GM20431 (cell line): Measurements from ENCODE around the gene SIGLEC11.
"Not testable (repeated sequence)": the region's sequence is repeated elsewhere in the genome, so short reads cannot be mapped to it uniquely, and the experiment has no call there.

Experiments used
- in situ Hi-C: fragments of 300-500 bp; cut with MseI, MboI; formaldehyde crosslinking; loops from one replicate; pipeline ENCODE4 v1.15.0; 2020; ENCODE audit warnings: low sequenced_read_pairs; ENCODE audit not compliant: unreplicated experiment

Gene SIGLEC11

GRCh38 chr19:49983645-49984229 is 22.8 kb upstream of the SIGLEC11 start:
- in situ Hi-C loops: no loop called here

GRCh38 chr19:49981603-49982593 is 20.9 kb upstream of the SIGLEC11 start:
- in situ Hi-C loops: no loop called here

GRCh38 chr19:49978324-49978723 is 17.4 kb upstream of the SIGLEC11 start:
- in situ Hi-C loops: no loop called here

- in situ Hi-C loops: no loop called here
Observed at GRCh38 chr19:49977881-49978280, 16.9 kb upstream of the SIGLEC11 start.

GRCh38 chr19:49977076-49977475 is 16.1 kb upstream of the SIGLEC11 start:
- in situ Hi-C loops: no loop called here

- in situ Hi-C loops: no loop called here
Observed at GRCh38 chr19:49976496-49976895, 15.5 kb upstream of the SIGLEC11 start.

GRCh38 chr19:49975051-49975450 is 14.1 kb upstream of the SIGLEC11 start:
- in situ Hi-C loops: no loop called here

- in situ Hi-C loops: no loop called here
Observed at GRCh38 chr19:49973987-49974386, 13.0 kb upstream of the SIGLEC11 start.

GRCh38 chr19:49972841-49973240 is 11.9 kb upstream of the SIGLEC11 start:
- in situ Hi-C loops: no loop called here

GRCh38 chr19:49971991-49972411 is 11.0 kb upstream of the SIGLEC11 start:
- in situ Hi-C loops: no loop called here

- in situ Hi-C loops: not testable (repeated sequence)
Observed at GRCh38 chr19:49969355-49969754, 8.4 kb upstream of the SIGLEC11 start.

GRCh38 chr19:49968279-49968922 is 7.4 kb upstream of the SIGLEC11 start:
- in situ Hi-C loops: no loop called here

- in situ Hi-C loops: not testable (repeated sequence)
Observed at GRCh38 chr19:49959892-49960291, 1.1 kb downstream of the SIGLEC11 start.

GRCh38 chr19:49958596-49958995 is 2.4 kb downstream of the SIGLEC11 start:
- in situ Hi-C loops: not testable (repeated sequence)

GRCh38 chr19:49958144-49958543 is 2.8 kb downstream of the SIGLEC11 start:
- in situ Hi-C loops: not testable (repeated sequence)

- in situ Hi-C loops: no loop called here
Observed at GRCh38 chr19:49957262-49957915, 3.6 kb downstream of the SIGLEC11 start.

GRCh38 chr19:49956115-49956495 is 4.9 kb downstream of the SIGLEC11 start:
- in situ Hi-C loops: no loop called here

- in situ Hi-C loops: no loop called here
Observed at GRCh38 chr19:49954933-49955332, 6.0 kb downstream of the SIGLEC11 start.

GRCh38 chr19:49954092-49954829 is 6.7 kb downstream of the SIGLEC11 start:
- in situ Hi-C loops: no loop called here

GRCh38 chr19:49953416-49953815 is 7.6 kb downstream of the SIGLEC11 start:
- in situ Hi-C loops: no loop called here
